GM19238 (cell line): Measurements from ENCODE around the gene ADGRE3.
"Not testable (repeated sequence)": the region's sequence is repeated elsewhere in the genome, so short reads cannot be mapped to it uniquely, and the experiment has no call there.

Experiments used
- DNase-seq: peaks from one replicate; pipeline ENCODE4 v3.0.0; 2011; ENCODE audit warnings: low spot score; ENCODE audit not compliant: insufficient read length

The ADGRE3 gene

GRCh38 chr19:14603990-14604387, 70.7 kb downstream of the ADGRE3 start:
- peak; percentile 58 for DNase-seq

- no peak for DNase-seq
These were observed 75.0 kb downstream of the ADGRE3 start for GRCh38 chr19:14599548-14600147.

DNA sequence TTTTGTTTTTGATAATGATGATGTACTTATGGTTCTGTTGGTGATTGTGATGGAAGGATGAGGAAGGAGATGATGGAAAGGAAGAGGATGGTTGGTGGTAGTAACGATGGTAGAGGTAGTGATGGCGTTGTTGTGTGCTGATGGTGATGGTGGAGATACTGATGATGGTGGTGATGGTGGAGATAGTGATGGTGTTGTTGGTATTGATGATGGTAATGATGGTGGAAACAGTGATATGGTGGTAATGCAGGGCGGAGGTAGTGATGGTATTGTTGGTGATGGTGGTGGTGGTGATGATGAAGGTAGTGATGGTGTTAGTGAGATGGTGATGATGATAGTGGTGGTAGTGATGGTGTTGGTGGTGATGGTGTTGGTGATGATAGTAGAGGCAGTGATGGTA, 79.1 kb downstream of the ADGRE3 start:
- no peak for DNase-seq

GRCh38 chr19:14589433-14589832, 85.2 kb downstream of the ADGRE3 start:
- not testable (repeated sequence) for DNase-seq

DNA sequence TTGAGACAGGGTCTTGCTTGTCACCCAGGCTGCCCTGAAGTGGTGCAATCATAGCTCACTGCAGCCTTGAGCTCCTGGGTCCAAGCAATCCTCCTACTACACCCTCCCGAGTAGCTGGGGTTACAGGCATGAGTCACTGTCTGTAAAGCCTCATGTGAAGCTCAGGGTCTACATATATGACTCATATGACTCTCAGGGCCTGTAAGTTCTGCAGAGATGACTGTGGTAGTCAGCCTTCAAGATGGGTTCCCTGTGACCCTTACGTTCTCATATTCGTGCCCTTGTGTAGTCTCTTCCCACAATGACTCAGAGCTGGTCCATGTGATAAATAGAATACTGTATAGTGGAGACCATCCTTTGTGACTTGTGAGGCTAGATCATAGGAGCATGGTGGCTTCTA, 89.5 kb downstream of the ADGRE3 start:
- not testable (repeated sequence) for DNase-seq

DNA sequence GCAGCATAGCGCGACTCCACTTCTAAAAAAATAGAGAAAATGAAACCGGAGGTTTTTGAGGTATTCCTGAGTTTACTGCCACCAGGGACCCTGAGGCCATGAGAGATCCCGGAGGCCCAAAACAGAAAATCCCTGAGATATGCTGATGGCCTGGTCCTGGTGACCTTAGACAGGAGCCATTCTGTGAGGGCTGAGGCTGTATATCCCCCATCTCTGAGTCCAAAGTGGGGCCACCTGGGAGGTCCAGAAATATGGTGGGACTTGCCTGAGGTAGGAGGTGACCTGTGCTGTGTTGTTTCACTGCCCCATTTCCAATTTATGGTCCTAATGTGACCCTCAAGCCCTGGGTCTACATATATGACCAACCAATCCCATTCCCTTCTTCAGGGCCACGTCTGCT, 90.3 kb downstream of the ADGRE3 start:
- DNase-seq = not testable (repeated sequence)

- peak; percentile 57 for DNase-seq
These were observed 91.7 kb downstream of the ADGRE3 start, which contains the start of gene CLEC17A for GRCh38 chr19:14582894-14583340. TSS of gene CLEC17A (plus strand) at chr19:14583084. CDS start at chr19:14583161, 77 bp downstream.

DNA sequence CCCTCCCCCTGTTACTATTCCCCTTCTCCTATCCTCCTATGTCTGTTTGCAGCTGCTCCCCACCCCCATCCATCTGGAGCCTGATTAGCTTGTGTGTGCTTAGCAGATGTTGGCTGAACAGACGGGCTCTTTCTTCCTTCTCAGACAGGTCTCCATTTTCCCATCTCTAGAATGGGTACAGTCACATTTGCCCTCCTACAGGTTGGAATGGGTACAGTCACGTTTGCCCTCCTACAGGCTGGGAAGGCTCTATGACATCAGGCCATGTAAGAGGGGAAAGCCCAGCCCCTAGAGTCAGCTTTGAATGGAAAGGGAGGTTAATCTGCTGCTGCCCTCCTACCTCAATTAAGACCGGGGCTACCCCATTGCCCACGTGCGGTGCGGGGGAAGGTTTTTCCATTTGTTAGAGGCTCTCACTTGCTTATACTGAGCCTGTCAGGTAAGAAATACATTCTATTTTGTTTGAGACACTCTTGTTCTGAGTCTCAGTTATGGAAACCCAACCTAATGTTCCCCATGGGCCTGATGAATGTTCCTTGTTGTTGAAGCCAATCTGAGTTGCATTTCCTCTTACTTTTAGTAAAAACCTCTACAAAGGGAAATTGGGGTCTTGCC, 93.9 kb downstream of the ADGRE3 start:
- DNase-seq = no peak

GRCh38 chr19:14577885-14578427, 96.7 kb downstream of the ADGRE3 start:
- DNase-seq = no peak

DNA sequence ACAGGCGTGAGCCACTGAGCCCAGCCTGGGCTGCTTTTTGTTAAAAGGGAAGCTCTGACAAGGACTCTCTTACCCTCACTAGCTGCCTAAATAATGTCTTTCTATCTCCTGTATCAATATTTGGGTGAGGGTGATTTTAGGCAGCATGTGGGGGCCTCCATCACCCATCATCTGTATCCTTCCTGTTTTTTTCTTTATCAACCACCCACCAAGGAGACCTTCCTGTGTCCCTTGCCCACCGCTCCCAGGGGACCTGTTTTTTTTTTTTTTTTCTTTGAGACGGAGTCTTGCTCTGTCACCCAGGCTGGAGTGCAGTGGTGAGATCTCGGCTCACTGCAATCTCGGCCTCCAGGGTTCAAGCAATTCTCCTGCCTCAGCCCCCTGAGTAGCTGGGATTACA, 97.4 kb downstream of the ADGRE3 start:
- DNase-seq = no peak

DNA sequence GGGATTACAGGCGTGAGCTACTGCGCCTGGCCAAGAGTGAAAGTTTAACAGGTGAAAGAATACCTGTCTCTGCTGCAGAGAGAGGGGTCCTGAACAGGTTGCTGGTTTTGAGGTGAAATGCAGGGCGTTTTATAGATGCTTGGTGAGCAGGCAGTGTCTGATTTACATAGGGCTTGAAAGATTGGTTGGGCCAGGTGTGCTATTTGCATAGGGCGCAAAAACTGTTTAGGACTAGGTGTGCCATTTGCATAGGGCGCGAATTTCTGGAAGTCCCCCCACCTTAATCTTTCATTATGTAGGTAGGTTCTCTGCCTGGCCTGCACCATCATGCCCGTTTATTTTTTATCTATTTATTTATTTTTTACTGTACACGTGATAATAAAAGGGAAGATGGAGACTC, 98.3 kb downstream of the ADGRE3 start:
- no peak for DNase-seq

DNA sequence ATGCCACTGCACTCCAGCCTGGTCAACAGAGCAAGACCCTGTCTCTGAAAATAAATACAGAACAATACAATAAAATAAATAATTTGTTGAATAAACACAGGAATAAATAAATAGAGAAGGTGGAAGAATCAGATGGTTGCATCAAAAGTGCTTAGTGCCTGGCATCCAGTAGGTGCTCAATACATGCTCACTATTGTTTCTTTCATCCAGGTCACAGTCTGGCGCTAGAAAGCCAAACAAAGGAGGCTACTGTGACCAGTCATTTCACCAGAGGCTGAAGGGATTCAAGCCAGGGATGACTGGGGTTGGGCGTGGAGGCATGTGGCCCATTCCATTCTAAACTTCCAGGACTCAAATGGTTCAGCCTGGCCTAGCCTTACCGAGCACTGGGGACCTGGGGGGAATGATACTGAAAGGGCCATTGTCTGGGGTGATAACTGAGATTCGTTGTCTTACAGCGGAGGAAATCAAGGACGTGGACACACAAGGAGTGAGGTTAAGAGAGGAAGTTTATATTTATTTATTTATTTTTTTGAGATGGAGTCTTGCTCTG, 99.1 kb downstream of the ADGRE3 start:
- DNase-seq = no peak

DNA sequence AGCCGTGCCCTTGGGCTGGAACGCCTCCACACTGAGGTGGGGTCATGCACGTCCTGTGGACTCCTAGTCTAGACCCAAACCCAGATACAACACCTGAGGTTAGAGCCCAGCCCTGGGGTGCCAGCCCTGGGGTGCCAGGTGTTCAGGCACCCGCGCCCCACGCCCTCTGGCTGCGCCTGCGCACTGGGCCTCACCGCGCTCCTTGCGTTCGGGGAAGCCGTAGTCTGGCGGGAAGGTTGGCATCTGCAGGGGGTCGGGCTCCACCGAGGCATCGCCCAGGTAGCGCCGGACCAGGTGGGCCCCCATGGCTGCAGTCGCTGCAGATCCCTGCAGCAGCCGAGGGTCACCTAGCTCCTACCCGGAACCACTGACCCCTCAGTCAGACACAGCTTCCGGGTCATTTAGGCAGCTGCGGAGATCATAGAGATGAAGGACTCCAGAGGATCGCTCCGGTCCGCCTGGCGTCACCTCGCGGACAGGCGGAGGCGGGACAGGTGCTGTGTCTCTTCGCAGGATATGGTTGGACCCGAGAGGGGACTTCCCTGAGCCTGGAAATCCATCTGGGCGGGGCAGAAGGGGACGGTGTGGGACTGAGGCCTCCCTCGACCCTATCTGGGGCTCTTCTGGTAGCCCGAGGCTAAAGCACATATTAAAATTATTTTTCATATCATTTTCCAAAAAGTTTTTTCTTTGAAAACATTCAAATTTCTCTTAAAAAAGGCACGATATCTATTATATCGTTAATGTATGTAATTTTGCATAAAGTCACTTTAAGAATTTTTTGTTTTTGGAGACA, 102.8 kb downstream of the ADGRE3 start, which contains the start of gene NDUFB7:
Gene NDUFB7, minus strand, starts transcription at position 372 of the 796 bp plus-strand sequence. Its CDS starts 66 bp downstream, at position 306.
- peak; percentile 85 for DNase-seq

- DNase-seq = no peak
These were observed 103.6 kb downstream of the ADGRE3 start for GRCh38 chr19:14570864-14571527.
